HFFc6 (cell line): ENCODE data around the gene MYO15B. TPM values are rescaled to one million over a fixed set of nuclear protein-coding genes. Genes with fewer than 3 reads are reported as not detected.
"Not testable (repeated sequence)": the region's sequence is repeated elsewhere in the genome, so short reads cannot be mapped to it uniquely, and the experiment has no call there.

ENCODE experiments used
- DNase-seq: peaks from one replicate; pipeline ENCODE4 v3.0.0-alpha.2; 2018
- H3K27ac Mint-ChIP-seq: 2 replicates; pipeline ENCODE4 v1.8.0; 2020; ENCODE audit warnings: mild to moderate bottlenecking, mixed read lengths
- H3K27me3 Mint-ChIP-seq: 2 replicates; pipeline ENCODE4 v1.8.0; 2021; ENCODE audit warnings: mild to moderate bottlenecking, moderate library complexity, mixed read lengths; ENCODE audit not compliant: insufficient read depth
- H3K36me3 Mint-ChIP-seq: 2 replicates; pipeline ENCODE4 v1.8.0; 2021; ENCODE audit warnings: low read depth, mixed read lengths
- H3K4me1 Mint-ChIP-seq: 2 replicates; pipeline ENCODE4 v1.8.0; 2020; ENCODE audit warnings: low read depth, mixed read lengths
- H3K4me3 Mint-ChIP-seq: 2 replicates; pipeline ENCODE4 v1.8.0; 2020; ENCODE audit warnings: mild to moderate bottlenecking, moderate library complexity, mixed read lengths
- H3K9me3 Mint-ChIP-seq: 2 replicates; pipeline ENCODE4 v1.8.0; 2020; ENCODE audit warnings: mild to moderate bottlenecking, mixed read lengths
- total RNA-seq, 6 experiments: library from RNA; stranded (reverse); fragmentation: NEBNext Ultra II Directional; extraction: Animal tissue kit (Norgen Biotek cat#: 25700); gene quantifications; 2 replicates in 1 of 6; 3 replicates in 5 of 6; pipeline ENCODE4 v1.2.3, GENCODE V29; 2021
- TF ChIP-seq, protein P1 (sequence below): fragments of 200-600 bp; sonication (generic); IDR thresholded peaks from 2 replicates; pipeline ENCODE4 v1.5.0; 2021; ENCODE audit warnings: antibody characterized with exemption, mild to moderate bottlenecking

MYO15B gene
- total RNA-seq, 6 experiments from 2014 or later: 0.25 to 0.74 (median 0.41) TPM; not detected in 2

GRCh38 chr17:75637551-75637950 is 50.0 kb downstream of the MYO15B start:
- TF ChIP-seq, protein P1, sequence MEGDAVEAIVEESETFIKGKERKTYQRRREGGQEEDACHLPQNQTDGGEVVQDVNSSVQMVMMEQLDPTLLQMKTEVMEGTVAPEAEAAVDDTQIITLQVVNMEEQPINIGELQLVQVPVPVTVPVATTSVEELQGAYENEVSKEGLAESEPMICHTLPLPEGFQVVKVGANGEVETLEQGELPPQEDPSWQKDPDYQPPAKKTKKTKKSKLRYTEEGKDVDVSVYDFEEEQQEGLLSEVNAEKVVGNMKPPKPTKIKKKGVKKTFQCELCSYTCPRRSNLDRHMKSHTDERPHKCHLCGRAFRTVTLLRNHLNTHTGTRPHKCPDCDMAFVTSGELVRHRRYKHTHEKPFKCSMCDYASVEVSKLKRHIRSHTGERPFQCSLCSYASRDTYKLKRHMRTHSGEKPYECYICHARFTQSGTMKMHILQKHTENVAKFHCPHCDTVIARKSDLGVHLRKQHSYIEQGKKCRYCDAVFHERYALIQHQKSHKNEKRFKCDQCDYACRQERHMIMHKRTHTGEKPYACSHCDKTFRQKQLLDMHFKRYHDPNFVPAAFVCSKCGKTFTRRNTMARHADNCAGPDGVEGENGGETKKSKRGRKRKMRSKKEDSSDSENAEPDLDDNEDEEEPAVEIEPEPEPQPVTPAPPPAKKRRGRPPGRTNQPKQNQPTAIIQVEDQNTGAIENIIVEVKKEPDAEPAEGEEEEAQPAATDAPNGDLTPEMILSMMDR: no peak
- DNase-seq: no peak
- Mint-ChIP-seq H3K4me1 (peaks cover 16% of the 10 kb centered on the region), H3K27me3 (peaks cover 5% of the 10 kb centered on the region), H3K9me3 (no peaks in the 10 kb centered on the region), H3K4me3 (no peak overlapping the region), H3K27ac (no peak overlapping the region), H3K36me3 (no peaks in the 10 kb centered on the region)

DNA sequence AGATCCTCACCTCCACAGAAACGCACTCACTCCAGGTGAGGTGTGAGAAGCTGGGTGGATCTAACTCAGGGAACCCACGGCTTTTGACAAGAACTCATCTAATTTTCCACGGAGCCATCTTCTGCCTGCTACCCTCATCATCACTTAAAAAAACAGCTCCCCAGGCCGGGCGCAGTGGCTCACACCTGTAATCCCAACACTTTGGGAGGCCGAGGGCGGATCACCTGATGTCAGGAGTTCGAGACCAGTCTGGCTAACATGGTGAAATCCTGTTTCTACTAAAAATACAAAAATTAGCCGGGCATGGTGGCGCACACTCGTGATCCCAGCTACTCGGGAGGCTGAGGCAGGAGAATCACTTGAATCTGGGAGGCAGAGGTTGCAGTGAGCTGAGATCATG is 50.4 kb downstream of the MYO15B start:
- not testable (repeated sequence) for H3K27ac Mint-ChIP-seq, H3K9me3 Mint-ChIP-seq, DNase-seq, H3K27me3 Mint-ChIP-seq, H3K4me3 Mint-ChIP-seq, H3K36me3 Mint-ChIP-seq
- H3K4me1 Mint-ChIP-seq: peaks cover 12% of the 10 kb centered on the region

DNA sequence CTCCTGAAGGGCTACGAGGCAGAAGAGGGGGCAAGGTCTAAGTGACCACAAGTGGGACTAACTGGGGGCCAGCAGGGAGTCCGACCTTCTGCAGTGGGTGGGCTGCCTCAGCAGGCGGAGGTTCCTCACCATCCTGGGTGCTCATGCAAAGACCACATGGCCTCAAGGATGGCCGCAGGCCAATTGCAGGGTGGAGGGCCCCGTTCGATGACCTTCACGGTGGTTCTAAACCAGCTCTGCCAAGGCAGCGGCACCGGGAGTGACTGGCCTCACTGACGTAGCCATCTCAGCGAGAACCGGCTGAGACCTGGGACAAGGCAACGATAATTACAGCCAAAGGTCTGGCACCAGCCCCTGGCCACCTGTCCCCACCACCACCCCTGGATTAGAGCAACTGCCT is 51.3 kb downstream of the MYO15B start:
- Mint-ChIP-seq H3K27ac (no peak overlapping the region), H3K36me3 (no peaks in the 10 kb centered on the region), H3K4me1 (peaks cover 3% of the 10 kb centered on the region), H3K27me3 (peaks cover 3% of the 10 kb centered on the region), H3K9me3 (no peaks in the 10 kb centered on the region), H3K4me3 (no peak overlapping the region)
- TF ChIP-seq, protein P1: no peak
- no peak for DNase-seq

- Mint-ChIP-seq H3K27ac (no peak overlapping the region), H3K9me3 (no peaks in the 10 kb centered on the region), H3K27me3 (peaks cover 2% of the 10 kb centered on the region; the same call in 1 of the 2 replicates), H3K4me3 (no peak overlapping the region), H3K4me1 (no peaks in the 10 kb centered on the region), H3K36me3 (no peaks in the 10 kb centered on the region)
- no peak for DNase-seq
- TF ChIP-seq, protein P1: no peak
These were observed 51.7 kb downstream of the MYO15B start for GRCh38 chr17:75639327-75639726.

GRCh38 chr17:75639771-75640555 is 52.4 kb downstream of the MYO15B start:
- Mint-ChIP-seq H3K36me3 (no peaks in the 10 kb centered on the region), H3K27me3 (peaks cover 2% of the 10 kb centered on the region; the same call in 1 of the 2 replicates), H3K4me1 (no peaks in the 10 kb centered on the region), H3K4me3 (no peak overlapping the region), H3K9me3 (no peaks in the 10 kb centered on the region), H3K27ac (no peak overlapping the region)
- TF ChIP-seq, protein P1: peak; percentile 31; the same call in 1 of the 2 replicates
- DNase-seq: no peak

GRCh38 chr17:75640556-75641119 is 53.0 kb downstream of the MYO15B start:
- TF ChIP-seq, protein P1: no peak
- Mint-ChIP-seq H3K27ac (no peak overlapping the region), H3K27me3 (peaks cover 2% of the 10 kb centered on the region; the same call in 1 of the 2 replicates), H3K4me1 (no peaks in the 10 kb centered on the region), H3K36me3 (no peaks in the 10 kb centered on the region), H3K9me3 (no peaks in the 10 kb centered on the region), H3K4me3 (no peak overlapping the region)
- DNase-seq: no peak
